GM21367 (cell line): ENCODE data around the gene OSBPL1A.
"Not testable (repeated sequence)": the region's sequence is repeated elsewhere in the genome, so short reads cannot be mapped to it uniquely, and the experiment has no call there.

ENCODE experiments used
- ATAC-seq: cut with Tn5 transposase; IDR thresholded peaks from one replicate; pipeline ENCODE4 v1.9.1; 2021; ENCODE audit not compliant: unreplicated experiment

Gene OSBPL1A

DNA sequence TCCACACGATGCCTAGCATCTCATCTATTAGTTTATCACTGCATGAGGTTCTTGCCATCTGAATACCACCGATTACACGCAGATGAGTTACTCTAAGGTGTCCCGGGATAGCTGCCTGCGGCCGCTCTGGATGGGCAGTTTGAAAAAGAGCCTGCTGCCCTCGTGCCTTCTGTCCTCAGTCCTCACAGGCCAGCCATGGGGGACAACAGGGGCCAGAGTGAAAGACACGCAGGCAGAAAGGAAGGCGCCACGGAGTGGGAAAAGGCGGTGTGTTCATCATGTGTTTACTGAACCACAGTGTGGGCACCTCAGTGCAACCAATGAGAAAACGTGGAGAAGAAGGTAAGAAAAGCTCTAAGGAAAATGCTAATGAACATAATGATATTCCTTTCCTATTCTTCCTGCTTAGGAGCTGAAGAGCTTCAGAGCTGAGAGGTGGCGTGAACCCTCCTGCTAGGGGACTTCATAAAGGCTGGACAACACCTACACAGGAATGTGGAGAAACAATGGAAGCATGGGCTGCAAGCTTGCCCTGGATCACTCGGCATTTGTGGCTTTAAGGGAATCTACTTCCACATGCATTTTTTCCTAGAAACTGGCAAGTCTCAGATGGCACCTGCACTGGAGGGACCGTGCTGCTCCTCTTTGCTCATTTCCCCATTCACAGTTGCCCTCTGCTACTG is 207.8 kb downstream of the OSBPL1A start:
- no peak for ATAC-seq

DNA sequence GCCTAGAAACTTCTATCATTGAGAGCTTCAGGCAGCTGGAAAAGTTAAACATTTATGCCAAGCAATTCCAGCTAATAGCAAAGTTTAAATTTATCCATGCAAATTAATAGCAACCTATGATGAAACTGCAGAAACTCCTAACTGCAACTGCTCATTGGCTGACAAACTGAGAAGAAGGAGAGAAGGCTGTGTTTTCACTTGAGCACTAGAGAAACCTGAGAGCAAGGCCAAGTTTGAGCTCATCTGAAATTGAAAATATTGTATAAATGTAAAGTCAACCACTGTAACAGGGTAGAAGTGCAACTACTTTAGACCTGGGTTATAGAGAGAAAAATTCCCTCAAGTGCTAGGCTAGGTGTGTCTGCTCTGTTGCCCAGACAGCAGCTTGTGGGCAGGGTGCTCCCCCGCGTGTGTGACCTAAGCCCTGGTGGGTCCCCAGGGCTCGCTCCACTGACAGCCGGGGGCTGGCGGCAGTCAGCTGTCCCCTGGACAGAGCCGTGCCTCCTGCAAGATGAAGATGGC is 208.6 kb downstream of the OSBPL1A start:
- peak; percentile 75 for ATAC-seq

DNA sequence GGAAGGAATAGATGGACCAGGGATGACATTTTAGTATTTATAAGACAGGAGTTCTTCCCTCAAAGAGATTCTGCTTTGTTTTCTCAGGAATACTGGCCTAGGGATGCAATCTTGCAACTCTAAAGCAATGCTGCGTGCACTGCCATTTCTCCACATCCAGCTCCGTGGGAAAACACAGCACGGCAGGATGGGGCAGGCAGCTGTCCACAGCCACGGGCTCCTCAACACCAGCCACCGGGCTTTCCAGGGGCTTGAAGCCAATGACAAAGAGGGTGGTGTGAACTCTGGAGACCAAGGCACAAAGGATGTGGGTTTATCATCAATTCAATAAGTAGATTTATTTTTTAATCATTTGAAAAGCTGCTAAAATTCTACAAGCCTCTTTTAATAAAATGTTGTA is 209.5 kb downstream of the OSBPL1A start:
- no peak for ATAC-seq

DNA sequence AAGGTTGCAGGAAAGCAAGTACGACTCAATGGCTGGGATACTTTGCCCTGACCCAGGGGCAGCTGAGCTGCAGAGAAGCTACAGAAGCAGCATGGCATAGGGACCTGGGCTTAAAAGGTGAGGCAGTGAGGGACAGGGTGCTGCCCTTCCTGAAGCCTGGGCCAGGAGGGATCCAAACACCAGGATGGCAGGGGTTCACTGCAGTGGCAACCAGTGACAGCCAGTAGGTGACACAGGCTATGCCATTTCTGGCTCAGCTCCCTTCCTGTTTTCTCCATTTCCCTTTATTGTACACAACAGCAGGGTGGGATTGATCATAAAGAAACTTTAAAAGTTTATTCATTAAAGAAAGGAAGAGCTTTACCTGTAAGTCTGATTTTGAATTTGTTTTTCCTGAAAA is 209.9 kb downstream of the OSBPL1A start:
- no peak for ATAC-seq

DNA sequence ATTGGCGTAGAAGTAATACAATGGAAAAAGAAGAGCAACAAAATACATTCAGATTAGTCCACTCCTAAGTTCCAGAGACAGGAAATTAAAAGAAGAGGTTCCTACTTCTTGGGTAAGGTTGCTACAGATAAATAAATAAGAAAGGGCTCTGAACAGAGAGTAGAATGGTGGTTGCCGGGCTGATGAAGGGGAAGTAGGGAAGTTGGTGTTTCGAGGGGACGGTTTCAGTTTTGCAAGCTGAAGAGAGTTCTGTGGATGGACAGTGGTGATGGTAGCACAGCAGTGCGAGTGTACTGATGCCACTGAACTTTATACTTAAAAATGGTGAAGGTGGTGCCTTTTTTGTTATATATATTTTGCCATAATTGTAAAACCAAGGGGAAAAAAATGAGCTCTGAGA is 210.6 kb downstream of the OSBPL1A start:
- ATAC-seq, result no peak

DNA sequence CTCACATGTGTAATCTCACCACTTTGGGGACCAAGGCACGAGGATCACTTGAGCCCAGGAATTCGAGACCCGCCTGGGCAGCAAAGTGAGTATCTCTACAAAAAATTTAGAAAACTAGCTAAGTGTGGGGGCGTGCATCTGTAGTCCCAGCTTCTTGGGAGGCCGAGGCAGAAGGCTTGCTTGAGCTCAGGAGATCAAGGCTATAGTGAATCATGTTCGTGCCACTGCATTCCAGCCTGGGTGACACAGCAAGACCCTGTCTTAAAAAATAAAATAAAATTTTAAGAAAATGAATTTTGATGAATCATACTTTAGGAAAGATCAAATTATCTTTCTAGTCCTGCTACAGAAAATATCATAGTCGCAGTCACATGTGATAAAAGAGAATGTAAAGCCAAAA is 211.8 kb downstream of the OSBPL1A start:
- ATAC-seq, result no peak

DNA sequence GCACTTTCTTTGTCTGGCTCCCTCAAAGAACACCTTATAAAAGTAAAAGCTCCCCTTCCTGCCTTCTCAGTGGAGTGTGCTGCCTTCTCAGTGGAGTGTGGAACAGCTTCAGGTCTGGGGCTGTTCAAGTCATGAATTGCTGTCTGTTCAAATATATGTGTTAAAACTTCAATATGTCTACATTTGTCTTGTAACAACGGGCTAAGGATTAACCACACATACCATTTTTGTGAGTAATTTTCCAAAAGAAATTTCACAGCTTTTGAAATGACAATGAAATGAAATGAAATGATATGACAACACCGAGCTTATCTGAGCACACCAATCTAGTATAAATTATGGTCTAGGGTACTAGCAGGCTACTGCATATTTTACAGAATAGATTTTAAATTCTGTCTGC is 215.8 kb downstream of the OSBPL1A start:
- no peak for ATAC-seq

DNA sequence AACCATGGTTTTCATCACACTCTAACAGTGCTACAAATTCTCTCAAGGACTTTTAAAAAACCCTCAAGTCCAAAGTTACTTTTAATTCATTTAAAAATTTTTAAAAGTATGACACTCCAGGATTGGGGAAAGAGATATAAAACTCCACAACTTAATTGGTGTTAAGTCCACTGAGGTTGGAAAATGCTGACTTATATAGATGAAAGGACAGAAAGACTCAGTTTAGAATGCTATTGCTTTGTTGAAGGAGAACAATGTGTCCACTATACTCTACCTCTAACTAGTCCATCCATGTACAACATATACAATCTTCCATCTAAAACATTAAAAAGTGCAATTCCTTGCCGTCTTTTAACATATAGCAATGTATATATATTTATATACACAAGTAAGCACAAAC is 217.6 kb downstream of the OSBPL1A start:
- ATAC-seq, result no peak

DNA sequence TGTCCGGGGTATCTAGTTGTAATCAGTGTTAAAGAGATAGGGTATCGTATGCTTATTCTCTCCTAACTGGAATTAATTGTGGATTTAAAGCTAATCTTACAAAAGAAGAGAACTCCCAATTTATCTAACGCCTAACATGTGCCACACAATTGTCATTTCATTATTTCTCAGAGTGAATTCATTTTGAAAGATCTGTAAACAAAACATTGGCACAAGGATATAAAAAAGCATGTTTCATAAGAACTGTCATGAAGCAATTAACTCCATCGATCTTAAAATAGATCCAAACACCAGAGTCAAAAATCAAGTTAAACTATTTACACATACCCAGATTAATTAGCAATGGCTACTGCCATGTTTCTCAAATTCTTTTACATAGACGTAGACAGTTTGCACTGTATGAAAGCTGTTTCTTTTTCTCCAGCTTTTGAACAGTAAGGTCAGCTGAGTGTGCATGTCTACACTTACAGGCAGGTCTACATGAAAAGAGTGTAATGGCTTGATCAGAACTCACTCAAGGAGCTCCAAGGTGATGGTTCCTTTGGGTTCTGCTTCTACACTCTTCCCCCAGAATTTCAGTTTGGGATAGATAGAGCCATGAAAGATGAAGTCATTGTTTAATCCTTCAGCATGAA is 220.0 kb downstream of the OSBPL1A start:
- no peak for ATAC-seq

DNA sequence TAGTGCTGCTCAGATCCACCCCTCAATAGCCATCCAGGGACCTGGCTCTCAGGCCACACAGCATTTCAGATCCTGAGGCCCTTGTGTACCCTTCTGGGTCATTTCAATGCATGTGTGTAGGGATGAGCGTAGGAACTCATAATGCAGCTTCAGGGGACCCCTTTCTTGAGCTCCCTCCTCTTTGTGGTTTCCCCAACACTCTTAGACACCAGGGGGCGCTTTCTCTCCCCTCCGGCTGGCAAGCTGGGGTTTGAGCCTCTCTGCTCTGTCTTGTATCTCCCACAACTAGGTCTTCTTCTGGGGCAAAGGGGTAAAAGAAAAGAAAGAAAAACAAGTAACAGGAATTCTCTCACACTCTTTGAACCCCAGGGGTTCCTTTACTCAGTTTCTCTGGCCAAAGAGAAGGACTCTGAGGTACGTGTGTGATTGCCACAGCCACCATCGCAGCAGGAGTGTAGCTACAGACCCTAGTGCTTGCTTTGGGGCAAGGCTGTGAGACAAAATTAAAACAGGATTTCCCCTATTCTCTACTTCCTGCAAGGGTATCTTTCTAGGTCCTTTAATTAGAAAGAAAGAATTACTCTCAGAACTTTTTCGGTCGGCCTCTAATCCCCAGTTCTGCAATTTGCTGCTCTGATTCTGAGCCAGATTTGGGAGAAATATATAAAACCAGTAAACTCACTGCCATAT is 220.8 kb downstream of the OSBPL1A start:
- peak; percentile 87 for ATAC-seq

DNA sequence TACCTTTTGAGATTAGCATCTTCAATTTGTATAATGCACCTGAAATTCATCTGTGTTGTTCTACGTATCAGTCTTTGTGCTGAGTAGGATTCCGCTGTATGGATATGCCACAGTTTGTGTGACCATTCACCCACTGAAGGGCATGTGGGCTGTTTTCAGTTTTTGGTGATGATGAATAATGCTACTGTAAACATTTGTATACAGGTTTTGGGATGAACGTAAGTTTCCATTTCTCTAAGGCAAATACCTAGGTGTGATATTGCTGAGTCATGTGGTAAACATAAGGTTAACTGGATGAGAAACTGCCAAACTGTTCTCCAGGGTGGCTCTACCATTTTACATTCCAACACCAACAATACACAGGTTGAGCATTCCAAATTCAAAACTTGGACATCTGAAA is 223.6 kb downstream of the OSBPL1A start:
- ATAC-seq, result no peak

DNA sequence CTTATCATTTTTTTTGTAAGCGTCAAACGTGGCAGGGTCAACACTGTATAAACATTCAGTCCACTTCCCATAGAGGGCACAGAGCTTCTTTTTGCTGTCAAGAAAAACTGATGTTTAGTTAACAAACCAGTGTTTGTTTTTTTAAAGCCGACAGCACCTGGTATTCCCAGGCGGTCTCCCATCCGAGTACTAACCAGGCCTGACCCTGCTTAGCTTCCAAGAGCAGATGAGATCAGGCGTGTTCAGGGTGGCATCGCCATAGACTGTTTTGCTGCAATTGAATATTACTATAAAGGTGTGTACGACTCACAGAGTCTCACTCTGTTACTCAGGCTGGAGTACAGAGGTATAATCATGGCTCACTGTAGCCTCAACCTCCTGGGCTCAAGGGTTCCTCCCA is 227.3 kb downstream of the OSBPL1A start:
- ATAC-seq, result no peak

DNA sequence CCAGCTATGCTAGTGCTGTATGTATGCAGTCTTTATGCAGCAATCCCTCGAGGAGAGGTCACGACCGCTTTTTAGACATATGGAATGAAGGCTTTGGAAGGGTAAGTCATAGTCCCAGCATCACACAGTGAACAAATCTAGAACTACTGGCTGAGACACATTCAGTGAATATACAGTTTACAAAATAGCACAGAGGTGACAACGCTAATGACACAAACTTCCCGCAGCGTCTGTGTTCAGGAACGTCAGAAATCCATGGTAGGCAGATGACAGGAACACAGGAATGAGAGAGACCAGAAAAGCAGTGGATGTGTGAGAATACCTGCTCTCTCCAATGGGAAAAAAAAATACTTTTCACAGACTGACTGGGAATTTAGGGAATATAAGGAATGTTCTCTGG is 229.1 kb downstream of the OSBPL1A start:
- no peak for ATAC-seq

DNA sequence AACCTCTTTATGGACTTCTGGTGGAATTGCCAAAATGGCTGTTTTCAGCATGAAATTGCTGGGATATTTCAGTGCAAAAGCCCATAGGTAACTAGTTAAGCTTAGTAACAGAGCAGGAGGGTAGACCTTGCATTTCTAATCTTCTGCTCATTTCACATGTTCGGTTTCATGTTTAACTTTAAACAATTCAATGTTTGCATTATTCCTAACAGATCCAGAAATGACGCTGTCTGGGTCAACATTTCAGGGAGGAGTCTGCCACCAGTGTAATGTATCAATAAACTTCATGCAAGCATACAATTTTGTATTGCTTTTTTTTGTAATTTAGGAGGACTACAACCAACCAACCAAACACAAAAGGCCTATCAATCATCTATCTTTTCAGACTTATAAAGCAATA is 236.3 kb downstream of the OSBPL1A start:
- ATAC-seq, result no peak

DNA sequence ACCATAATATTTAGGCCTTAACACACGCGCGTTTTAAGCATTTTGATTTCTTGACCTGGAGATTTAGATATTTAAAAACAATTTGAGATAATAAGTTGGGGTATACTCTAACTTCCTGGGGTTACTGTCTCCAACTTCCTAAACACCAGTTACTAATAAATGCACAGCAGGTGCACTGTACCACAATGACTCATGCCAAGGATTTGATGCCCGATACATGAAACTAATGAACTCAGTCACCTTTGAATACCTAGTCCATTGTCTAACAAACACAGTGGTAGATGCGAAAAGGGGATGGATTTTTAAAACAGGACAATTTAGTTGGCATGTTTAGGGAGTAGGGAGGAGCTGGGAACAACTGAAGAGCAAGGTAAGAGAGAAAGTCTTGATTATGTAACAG is 237.5 kb downstream of the OSBPL1A start:
- no peak for ATAC-seq

DNA sequence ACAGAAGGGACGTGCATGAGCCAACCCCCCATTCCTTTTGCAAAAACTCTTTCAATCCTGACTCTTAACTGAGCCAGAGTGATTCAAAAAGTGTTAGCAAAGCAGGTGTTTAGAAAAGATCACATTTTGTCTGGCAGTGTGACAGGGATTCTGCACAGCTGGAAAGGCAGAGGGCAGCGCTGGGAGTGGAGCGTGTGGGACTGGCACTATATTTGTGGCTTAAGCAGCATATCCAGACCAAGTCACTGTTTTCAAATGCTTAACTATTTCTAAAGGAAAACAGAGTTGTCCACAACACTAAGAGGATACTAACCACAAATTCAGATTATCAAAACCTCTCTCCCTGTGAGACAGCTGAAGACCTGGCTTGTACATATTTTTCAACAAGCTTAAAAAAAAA is 239.8 kb downstream of the OSBPL1A start:
- no peak for ATAC-seq

DNA sequence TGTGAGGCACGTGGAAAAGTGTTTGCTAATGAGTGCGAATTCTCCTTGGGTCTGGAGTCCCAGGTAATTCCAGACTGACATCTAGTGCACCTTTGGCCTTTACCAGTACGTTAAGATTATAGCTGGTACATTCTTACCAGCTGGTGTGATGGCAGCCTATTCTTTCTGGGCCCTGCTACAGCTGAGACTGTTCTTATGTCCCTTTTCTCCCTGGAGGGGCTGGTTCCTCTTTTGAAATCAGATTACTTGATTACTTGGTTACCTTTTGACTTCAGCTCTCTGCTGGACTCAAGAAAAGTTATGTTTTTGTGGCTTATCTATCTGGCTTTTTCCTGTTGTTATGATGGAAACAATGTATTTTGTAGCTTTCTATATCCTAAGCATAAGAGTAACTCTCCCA is 244.2 kb downstream of the OSBPL1A start:
- peak; percentile 55 for ATAC-seq

DNA sequence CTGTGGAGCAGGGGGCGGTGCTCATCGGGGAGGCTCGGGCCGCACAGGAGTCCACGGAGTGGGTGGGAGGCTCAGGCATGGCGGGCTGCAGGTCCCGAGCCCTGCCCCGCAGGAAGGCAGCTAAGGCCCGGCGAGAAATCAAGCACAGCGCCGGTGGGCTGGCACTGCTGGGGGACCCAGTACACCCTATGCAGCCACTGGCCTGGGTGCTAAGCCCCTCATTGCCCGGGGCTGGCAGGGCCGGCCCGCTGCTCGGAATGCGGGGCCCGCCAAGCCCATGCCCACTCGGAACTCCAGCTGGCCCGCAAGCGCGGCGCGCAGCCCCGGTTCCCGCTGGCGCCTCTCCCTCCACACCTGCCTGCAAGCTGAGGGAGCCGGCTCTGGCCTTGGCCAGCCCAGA is 248.0 kb downstream of the OSBPL1A start:
- ATAC-seq, result not testable (repeated sequence)

DNA sequence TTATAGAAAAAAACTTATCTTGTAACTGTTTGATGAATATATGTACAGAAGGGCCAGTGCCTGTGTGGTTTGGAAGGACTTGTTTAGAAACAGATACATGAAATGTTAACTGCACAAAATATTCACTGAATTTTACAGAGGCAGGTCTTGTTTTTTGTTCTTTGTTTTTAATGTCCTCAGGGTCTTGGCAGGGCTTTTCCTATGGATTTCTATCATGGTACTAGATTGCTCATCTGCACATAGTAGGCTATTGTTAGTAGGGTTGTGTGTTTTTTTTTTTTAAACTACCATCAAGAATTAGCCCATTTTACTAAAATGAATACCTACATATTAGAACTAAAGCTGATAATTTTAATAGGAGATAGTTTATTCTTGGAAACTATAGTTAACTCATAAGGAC is 255.2 kb downstream of the OSBPL1A start:
- ATAC-seq, result no peak

DNA sequence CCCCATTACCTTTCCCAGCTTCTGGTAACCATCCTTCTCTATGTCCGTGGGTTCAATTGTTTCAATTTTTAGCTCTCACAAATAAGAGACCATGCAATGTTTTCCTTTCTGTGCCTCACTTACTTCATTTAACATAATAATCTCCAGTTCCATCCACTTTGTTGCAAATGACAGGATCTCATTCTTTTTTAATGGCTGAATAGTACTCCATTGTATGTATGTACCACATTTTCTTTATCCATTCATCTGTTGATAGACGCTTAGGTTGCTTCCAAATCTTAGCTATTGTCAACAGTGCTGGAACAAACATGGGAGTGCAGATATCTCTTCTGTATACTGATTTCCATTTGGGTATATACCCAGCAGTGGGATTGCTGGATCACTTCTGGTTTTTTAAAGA is 256.9 kb downstream of the OSBPL1A start:
- ATAC-seq, result no peak

DNA sequence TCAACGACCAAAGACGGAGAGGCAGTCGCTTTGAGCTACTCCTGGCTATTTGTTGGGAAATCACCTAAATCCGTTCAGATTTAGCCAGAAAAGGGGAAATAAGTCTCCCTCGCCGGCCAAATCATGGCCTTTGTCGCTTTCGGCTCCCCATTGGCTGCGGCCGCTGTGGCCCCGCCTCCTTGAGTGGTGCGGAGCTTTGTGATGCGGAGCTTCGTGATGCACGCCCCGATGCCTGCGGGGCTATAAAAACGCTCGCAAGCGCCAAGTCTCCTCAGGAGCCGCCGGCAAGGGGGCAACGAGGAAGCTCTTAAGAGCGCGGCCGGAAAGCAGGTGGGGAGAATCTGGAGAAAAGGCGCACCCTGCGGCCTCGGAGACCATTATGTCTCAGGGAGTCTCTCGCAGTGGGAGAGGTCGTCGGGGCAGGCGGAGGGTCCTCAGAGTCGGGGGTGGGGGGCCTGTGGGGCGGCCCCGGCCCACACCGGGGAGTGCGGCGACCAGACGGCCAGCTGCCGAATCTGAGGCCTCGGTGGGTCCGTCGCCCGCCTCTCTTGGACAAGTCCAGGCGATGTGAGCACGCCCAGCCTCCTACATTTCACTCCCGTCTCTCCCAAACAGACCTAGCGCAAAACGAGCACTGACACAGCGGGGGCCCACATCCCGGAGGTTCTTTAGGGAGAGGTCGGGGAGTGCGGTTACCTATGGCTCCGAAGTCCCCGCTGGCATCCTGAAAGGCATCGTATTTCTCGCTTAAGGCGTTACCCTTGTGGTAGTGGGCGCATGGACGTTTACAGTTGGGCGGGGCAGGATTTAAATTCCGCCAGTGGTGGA is 258.6 kb downstream of the OSBPL1A start, which contains the start of gene CABYR:
TSS of gene CABYR (plus strand) at position 274 of the 828 bp plus-strand sequence. CDS start 4,053 bp downstream, outside the sequence.
- ATAC-seq, result peak; percentile 86
